Measurements from ENCODE around the gene EMSY. TPM values are rescaled to one million over a fixed set of nuclear protein-coding genes. Genes with fewer than 3 reads are reported as not detected.

The EMSY gene
- total RNA-seq, 2 experiments from 2014 or later: 19.7 TPM

DNA sequence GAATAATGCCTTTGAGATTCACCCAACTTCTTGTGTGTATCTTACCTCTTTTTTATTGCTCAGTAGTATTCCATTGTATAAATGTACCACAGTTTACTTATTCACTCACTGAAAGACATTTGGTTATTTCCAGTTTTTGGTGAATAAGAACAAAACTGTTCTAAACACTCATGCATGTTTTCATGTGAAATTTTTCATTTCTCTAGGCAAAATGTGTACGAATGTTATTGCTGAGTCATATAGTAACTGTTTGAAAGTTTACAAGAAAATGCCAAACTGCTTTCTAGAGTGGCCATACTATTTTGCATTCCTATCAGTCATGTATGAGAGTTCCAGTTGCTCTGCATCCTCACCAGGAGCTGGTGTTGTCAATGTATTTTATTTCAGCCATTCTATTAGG lies 8.8 kb upstream of the EMSY start:
- H3K36me3 Mint-ChIP-seq: peaks cover under 1% of the 10 kb centered on the region
- H3K4me1 Mint-ChIP-seq: peaks cover 9% of the 10 kb centered on the region
- no peak overlapping the region for H3K4me3 Mint-ChIP-seq
- no peaks in the 10 kb centered on the region for H3K27me3 Mint-ChIP-seq
- DNase-seq: no peak
- H3K9me3 Mint-ChIP-seq: no peaks in the 10 kb centered on the region
- no peak overlapping the region for H3K27ac Mint-ChIP-seq

- no peaks in the 10 kb centered on the region for H3K27me3 Mint-ChIP-seq
- H3K36me3 Mint-ChIP-seq: peaks cover 41% of the 10 kb centered on the region
- peak overlapping the region; percentile 97 for H3K4me3 Mint-ChIP-seq
- peak overlapping the region; percentile 96 for H3K27ac Mint-ChIP-seq
- no peak for DNase-seq
- no peaks in the 10 kb centered on the region for H3K9me3 Mint-ChIP-seq
- H3K4me1 Mint-ChIP-seq: peaks cover 24% of the 10 kb centered on the region
Measured at GRCh38 chr11:76443268-76443980, 1.4 kb upstream of the EMSY start.

DNA sequence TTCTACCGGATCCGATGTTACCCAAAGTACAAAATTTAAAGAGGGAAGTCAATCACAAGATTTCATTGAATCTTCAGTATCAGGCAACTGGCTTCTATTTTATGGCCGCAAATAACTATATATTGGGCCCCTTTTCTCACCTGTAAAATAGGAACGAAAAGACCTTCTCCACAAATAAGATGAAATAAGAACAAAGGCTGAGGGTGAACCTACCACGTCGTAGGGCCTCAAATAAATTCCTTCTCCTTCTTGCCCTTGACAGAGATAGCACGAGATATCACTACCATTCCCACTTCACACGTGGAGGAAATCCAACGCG lies 794 bp upstream of the EMSY start:
- H3K9me3 Mint-ChIP-seq: no peaks in the 10 kb centered on the region
- DNase-seq: no peak
- H3K27me3 Mint-ChIP-seq: no peaks in the 10 kb centered on the region
- peaks cover 41% of the 10 kb centered on the region for H3K36me3 Mint-ChIP-seq
- peak overlapping the region; percentile 97 for H3K4me3 Mint-ChIP-seq
- peaks cover 24% of the 10 kb centered on the region for H3K4me1 Mint-ChIP-seq
- H3K27ac Mint-ChIP-seq: peak overlapping the region; percentile 96

- Mint-ChIP-seq H3K9me3 (no peaks in the 10 kb centered on the region), H3K27me3 (no peaks in the 10 kb centered on the region), H3K4me1 (peaks cover 21% of the 10 kb centered on the region), H3K27ac (peak overlapping the region; percentile 96), H3K36me3 (peaks cover 49% of the 10 kb centered on the region), H3K4me3 (peak overlapping the region; percentile 97)
- DNase-seq: peak; percentile 70
Measured at GRCh38 chr11:76445121-76446084, 585 bp downstream of the EMSY start.

- H3K4me3 Mint-ChIP-seq: no peak overlapping the region
- no peak for DNase-seq
- H3K9me3 Mint-ChIP-seq: no peaks in the 10 kb centered on the region
- H3K27me3 Mint-ChIP-seq: no peaks in the 10 kb centered on the region
- no peak overlapping the region for H3K27ac Mint-ChIP-seq
- H3K4me1 Mint-ChIP-seq: peaks cover 12% of the 10 kb centered on the region
- peaks cover 36% of the 10 kb centered on the region for H3K36me3 Mint-ChIP-seq
Measured at GRCh38 chr11:76448506-76448905, 3.7 kb downstream of the EMSY start.

- DNase-seq: no peak
- no peaks in the 10 kb centered on the region for H3K27me3 Mint-ChIP-seq
- H3K4me3 Mint-ChIP-seq: no peak overlapping the region
- H3K36me3 Mint-ChIP-seq: peaks cover 19% of the 10 kb centered on the region
- H3K27ac Mint-ChIP-seq: no peak overlapping the region
- no peaks in the 10 kb centered on the region for H3K9me3 Mint-ChIP-seq
- H3K4me1 Mint-ChIP-seq: peaks cover 8% of the 10 kb centered on the region
Measured at GRCh38 chr11:76453248-76453647, 8.4 kb downstream of the EMSY start.

GRCh38 chr11:76455331-76455730 lies 10.5 kb downstream of the EMSY start:
- peaks cover 10% of the 10 kb centered on the region for H3K4me1 Mint-ChIP-seq
- no peak overlapping the region for H3K4me3 Mint-ChIP-seq
- peaks cover 14% of the 10 kb centered on the region for H3K36me3 Mint-ChIP-seq
- no peaks in the 10 kb centered on the region for H3K27me3 Mint-ChIP-seq
- no peak overlapping the region for H3K27ac Mint-ChIP-seq
- no peak for DNase-seq
- no peaks in the 10 kb centered on the region for H3K9me3 Mint-ChIP-seq

GRCh38 chr11:76455931-76456330 lies 11.1 kb downstream of the EMSY start:
- peaks cover 15% of the 10 kb centered on the region for H3K36me3 Mint-ChIP-seq
- no peaks in the 10 kb centered on the region for H3K9me3 Mint-ChIP-seq
- no peak for DNase-seq
- H3K27ac Mint-ChIP-seq: no peak overlapping the region
- no peak overlapping the region for H3K4me3 Mint-ChIP-seq
- H3K27me3 Mint-ChIP-seq: no peaks in the 10 kb centered on the region
- H3K4me1 Mint-ChIP-seq: peaks cover 10% of the 10 kb centered on the region

DNA sequence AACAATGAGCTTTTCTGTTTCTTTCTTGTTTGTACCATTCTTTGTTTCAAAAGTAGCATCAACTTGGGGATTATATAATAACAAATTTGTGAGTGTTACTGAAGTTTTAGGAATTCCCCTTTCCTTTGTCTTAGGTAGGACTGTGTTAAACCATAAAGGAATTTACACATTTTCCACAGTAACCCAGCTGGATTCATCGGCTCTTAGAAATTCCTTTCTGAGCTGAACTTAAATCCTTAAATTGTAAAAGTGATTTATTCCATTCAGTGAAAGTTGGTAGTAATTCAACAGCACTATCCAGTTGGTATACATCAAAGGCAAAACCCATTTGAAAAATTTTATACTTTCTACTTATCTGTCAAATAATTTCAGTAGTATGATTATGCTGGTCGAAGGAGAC lies 11.8 kb downstream of the EMSY start:
- DNase-seq: no peak
- Mint-ChIP-seq H3K27ac (no peak overlapping the region), H3K36me3 (peaks cover 16% of the 10 kb centered on the region), H3K27me3 (no peaks in the 10 kb centered on the region), H3K4me3 (no peak overlapping the region), H3K4me1 (peaks cover 10% of the 10 kb centered on the region), H3K9me3 (no peaks in the 10 kb centered on the region)

GRCh38 chr11:76459299-76459698 lies 14.5 kb downstream of the EMSY start:
- peaks cover 11% of the 10 kb centered on the region for H3K36me3 Mint-ChIP-seq
- DNase-seq: no peak
- H3K27ac Mint-ChIP-seq: no peak overlapping the region
- peaks cover 6% of the 10 kb centered on the region for H3K4me1 Mint-ChIP-seq
- no peaks in the 10 kb centered on the region for H3K9me3 Mint-ChIP-seq
- H3K4me3 Mint-ChIP-seq: no peak overlapping the region
- H3K27me3 Mint-ChIP-seq: no peaks in the 10 kb centered on the region

GRCh38 chr11:76459846-76460245 lies 15.0 kb downstream of the EMSY start:
- no peak overlapping the region for H3K27ac Mint-ChIP-seq
- H3K9me3 Mint-ChIP-seq: no peaks in the 10 kb centered on the region
- H3K36me3 Mint-ChIP-seq: peaks cover 12% of the 10 kb centered on the region
- DNase-seq: no peak
- no peaks in the 10 kb centered on the region for H3K27me3 Mint-ChIP-seq
- no peak overlapping the region for H3K4me3 Mint-ChIP-seq
- H3K4me1 Mint-ChIP-seq: peaks cover 6% of the 10 kb centered on the region

DNA sequence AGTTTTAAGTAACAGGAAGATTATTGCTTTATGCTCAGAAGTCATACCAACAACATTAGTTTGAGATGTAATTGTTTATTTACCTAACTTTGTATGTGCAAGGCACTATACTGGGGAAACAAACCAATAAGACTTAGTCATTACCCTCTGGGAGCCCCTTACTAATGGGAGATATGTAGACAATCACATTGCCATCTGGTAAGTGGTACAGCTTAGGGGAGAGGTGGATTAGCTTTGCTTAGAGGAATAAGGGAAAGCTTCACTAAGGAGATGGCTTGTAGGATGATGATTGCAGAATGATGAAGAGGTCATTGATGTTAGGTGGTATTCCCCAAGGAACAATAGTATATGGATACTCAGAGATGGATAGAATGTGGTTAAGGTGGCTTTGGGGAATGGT lies 17.5 kb downstream of the EMSY start:
- peaks cover 8% of the 10 kb centered on the region for H3K4me1 Mint-ChIP-seq
- H3K4me3 Mint-ChIP-seq: no peak overlapping the region
- H3K36me3 Mint-ChIP-seq: peaks cover 13% of the 10 kb centered on the region
- H3K27me3 Mint-ChIP-seq: no peaks in the 10 kb centered on the region
- no peak overlapping the region for H3K27ac Mint-ChIP-seq
- H3K9me3 Mint-ChIP-seq: no peaks in the 10 kb centered on the region
- DNase-seq: no peak

DNA sequence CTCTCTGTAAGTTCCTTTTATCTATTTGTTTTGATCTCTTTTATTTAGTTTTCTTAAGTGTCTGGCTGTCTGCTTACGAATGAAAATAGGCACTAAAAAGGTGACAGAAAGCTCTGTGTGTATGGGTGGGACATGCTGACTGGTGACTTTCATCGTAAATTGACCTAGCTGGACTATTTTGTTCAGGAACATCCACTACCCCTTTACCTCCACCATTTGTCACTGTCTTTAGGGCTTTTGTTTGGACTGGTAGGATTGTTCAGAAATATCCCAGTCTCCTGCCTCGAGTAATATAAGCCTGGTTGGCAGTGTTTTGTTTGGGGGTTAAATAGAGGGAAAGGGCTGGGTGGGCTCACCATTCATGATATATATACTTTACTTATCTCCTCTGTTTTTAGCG lies 20.9 kb downstream of the EMSY start:
- Mint-ChIP-seq H3K4me1 (peaks cover 6% of the 10 kb centered on the region), H3K9me3 (no peaks in the 10 kb centered on the region), H3K4me3 (no peak overlapping the region), H3K36me3 (peaks cover 10% of the 10 kb centered on the region), H3K27me3 (no peaks in the 10 kb centered on the region), H3K27ac (no peak overlapping the region)
- no peak for DNase-seq

- peaks cover 9% of the 10 kb centered on the region for H3K36me3 Mint-ChIP-seq
- H3K27me3 Mint-ChIP-seq: no peaks in the 10 kb centered on the region
- no peak overlapping the region for H3K27ac Mint-ChIP-seq
- no peaks in the 10 kb centered on the region for H3K9me3 Mint-ChIP-seq
- H3K4me1 Mint-ChIP-seq: peaks cover 6% of the 10 kb centered on the region
- no peak for DNase-seq
- H3K4me3 Mint-ChIP-seq: no peak overlapping the region
Measured at GRCh38 chr11:76466666-76467065, 21.8 kb downstream of the EMSY start.

- Mint-ChIP-seq H3K36me3 (peaks cover 17% of the 10 kb centered on the region), H3K27ac (no peak overlapping the region), H3K27me3 (no peaks in the 10 kb centered on the region), H3K4me1 (peaks cover 6% of the 10 kb centered on the region), H3K9me3 (no peaks in the 10 kb centered on the region), H3K4me3 (no peak overlapping the region)
- no peak for DNase-seq
Measured at GRCh38 chr11:76469141-76469540, 24.3 kb downstream of the EMSY start.

All from activated naive CD8-positive, alpha-beta T cell treated with anti-CD3 and anti-CD28 coated beads for 36 hours (primary cell).